T follicular helper cell (primary cell): ENCODE data around the gene ERMARD.

Experiments used
- DNase-seq: peaks from one replicate; pipeline ENCODE4 v3.0.0-alpha.2; 2020; ENCODE audit warnings: low read depth

ERMARD gene

DNA sequence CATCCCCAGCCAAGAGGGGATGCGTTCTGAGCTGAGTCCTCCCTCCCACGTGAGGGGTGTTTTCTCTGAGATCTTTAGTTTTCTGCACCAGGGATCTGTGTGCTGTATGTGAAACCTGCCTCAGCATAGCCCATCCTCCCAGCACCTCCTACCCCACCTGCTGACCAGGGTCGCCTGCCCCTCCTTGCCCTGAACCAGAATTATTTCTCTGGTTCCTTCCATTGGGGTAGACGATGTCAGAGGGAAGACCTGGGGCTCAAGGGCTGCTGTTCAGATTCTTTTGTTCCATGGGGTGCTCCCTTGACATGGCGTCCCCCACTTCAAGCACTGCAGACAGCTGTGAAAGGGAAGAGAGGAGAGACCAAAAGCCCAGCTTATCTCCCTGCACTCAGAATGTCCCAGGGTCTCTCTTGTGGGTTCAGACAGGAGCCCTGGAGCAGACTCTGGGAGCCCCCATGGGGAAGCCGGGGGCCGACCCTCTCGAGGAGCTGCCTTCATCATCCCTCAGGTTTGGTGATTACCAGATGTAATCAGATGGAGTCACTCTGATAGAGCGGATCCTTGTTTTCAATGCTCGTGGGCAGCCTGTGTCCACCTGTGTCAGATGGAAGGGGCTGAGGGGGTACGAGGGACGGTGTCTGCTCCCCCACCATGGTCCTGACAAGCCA, 74.3 kb downstream of the ERMARD start:
- DNase-seq: no peak

DNA sequence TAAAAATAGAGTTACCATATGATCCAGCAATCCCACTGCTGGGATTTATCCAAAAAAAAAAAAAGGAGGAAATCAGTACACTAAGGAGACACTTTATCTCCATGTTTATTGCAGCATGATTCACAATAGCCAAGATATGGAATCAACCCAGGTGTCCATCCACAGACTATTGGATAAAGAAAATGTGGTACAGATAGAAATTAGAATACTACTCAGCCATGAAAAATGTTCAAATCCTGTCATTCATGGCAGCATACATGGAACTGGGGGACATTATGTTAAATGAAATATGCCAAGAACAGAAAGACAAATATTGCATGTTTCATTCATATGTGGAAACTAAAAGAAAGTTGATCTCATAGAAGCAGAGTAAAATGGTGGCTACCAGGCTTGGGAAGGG, 75.3 kb downstream of the ERMARD start:
- no peak for DNase-seq

DNA sequence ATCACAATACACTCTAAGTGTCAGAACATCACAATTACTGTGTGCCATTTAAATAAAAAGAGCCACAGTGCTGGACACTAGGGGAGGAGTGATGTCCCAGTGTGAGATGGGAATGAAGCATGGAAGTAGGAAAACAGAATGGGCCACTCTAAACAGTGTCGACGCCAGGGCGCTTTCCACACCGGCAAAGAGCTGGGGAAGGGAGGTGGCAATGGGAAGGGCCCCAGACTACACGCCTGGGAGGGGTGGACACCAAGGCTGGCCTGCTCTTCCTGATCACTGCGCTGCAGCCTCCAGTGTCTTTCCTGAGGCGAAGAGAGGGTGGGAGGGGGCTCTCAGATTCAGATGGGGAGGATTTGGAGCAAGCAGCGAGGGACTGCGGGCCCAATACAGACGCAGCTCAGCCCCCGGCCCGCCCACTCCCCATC, 75.9 kb downstream of the ERMARD start:
- DNase-seq: no peak

DNA sequence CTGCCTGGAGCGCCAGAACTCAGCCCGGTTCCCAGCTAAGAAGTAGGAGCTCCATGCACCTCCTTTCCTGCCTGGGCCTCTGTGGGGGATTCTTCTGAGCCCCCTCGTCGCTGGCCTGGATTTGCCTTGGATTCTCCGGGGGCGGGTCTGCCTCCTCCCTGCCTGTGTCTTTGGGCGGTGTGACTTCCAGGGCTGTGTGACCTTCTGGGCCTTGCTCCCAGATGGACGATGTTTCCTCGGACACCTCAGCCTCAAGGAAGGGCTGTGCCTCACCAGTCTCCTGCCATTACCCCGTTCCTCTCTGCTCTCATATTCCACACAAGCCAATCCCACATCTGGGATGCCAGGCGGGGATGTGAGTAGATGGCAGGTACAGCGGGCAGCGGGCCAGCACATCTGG, 76.8 kb downstream of the ERMARD start:
- no peak for DNase-seq

DNA sequence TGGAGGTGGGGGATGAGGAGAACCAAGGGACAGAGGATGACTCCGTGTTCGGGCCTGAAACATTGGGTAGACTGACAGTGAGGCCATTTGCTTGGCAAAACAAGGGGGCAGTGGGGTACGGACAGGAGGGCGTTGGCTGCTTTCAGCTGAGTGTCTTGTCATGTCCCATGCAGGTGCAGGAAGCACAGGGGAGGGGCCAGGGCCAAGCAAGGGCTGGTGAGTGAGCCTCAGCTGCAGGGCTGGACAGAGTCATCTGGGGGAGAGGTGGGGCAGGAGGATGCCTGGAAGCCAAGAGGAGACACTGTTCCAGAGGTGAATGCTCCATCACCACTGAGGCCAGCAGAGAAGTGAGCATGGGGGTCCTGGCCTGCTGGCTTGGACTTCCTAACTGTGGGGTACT, 78.4 kb downstream of the ERMARD start:
- no peak for DNase-seq

DNA sequence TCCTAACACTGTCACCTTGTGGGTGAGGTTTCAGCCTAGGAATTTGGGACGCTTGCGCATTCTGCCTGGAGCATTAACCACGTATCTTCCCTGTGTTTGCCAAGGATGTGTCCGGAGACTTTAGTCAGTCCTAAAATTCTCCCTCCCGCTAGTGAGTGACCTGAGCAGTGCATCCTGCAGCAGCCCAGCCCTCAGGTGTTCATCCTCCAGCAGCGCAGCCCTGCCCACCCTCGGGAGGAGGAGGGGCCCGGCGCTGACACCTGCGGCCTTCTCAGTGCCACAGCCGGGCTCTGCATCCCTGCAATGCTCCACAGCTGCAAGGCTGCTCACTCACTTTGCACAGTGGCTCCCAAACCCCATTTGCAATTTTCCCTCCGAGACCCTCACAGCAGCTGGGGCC, 79.5 kb downstream of the ERMARD start:
- no peak for DNase-seq
